HCT116 (cell line): ENCODE measurements around the gene LRRC70. TPM values are rescaled to one million over a fixed set of nuclear protein-coding genes. Genes with fewer than 3 reads are reported as not detected.

Experiments used
- ATAC-seq: fragments of 200-7000 bp; cut with Tn5 transposase; 2 replicates; pipeline ENCODE4 v1.9.1; 2020; ENCODE audit warnings: mild to moderate bottlenecking, moderate library complexity
- BruUV-seq: library from RNA; stranded (reverse); fragments of 400-500 nt; replicated peaks from 2 replicates; lab custom pipeline; 2021; lab: Mats Ljungman, UMichigan
- CTCF ChIA-PET: fragments of 300-600 bp; sonication (Branson Sonifier 250); formaldehyde crosslinking; loops from one replicate; lab custom pipeline; 2021; ENCODE audit warnings: antibody characterized with exemption; lab: Charles Lee
- POLR2A ChIA-PET: fragments of 300-600, 350-600 bp; sonication (Branson Sonifier 250); formaldehyde crosslinking; loops from one replicate; lab custom pipeline; 2021; ENCODE audit warnings: antibody characterized with exemption; lab: Charles Lee
- RAD21 ChIA-PET, 2 experiments: fragments of 300-600 bp; sonication (Branson Sonifier 250); formaldehyde crosslinking; loops; one replicate each; lab custom pipeline; 2023; ENCODE audit warnings: low total read pairs in 2 of 2; ENCODE audit not compliant: uncharacterized antibody in 2 of 2, unreplicated experiment in 2 of 2, low non-redundant PET in 1 of 2; lab: Charles Lee
- DNase-seq: peaks from one replicate; pipeline ENCODE4 v3.0.0-alpha.2; 2010; ENCODE audit warnings: low read depth, low spot score
- H2AFZ ChIP-seq: fragments of 200-600 bp; shearing (Covaris generic), sonication (generic); 2 replicates; pipeline ENCODE4 v1.6.1; 2017; ENCODE audit warnings: low read depth, mixed run types, mixed read lengths, antibody characterized with exemption, low read length; ENCODE audit not compliant: poor library complexity, severe bottlenecking
- H3K27ac ChIP-seq: 2 replicates; pipeline ENCODE4 v1.5.1; 2012; ENCODE audit warnings: low read depth, low read length
- H3K27me3 ChIP-seq: fragments of 200-600 bp; sonication (generic); 2 replicates; pipeline ENCODE4 v1.6.1; 2016; ENCODE audit warnings: mixed run types, low read length, mixed read lengths; ENCODE audit not compliant: insufficient read depth
- H3K36me3 ChIP-seq, 2 experiments: fragments of 200-500 bp in 1 of 2; fragments of 200-600 bp in 1 of 2; sonication (Bioruptor generic) in 1 of 2; sonication (generic) in 1 of 2; 2 replicates each; pipeline versions ENCODE4 v1.5.1 to v1.6.1; 2014 to 2016; ENCODE audit warnings: low read length in 2 of 2, inconsistent platforms in 1 of 2, mixed read lengths in 1 of 2, mixed run types in 1 of 2; ENCODE audit not compliant: insufficient read depth in 2 of 2, control insufficient read depth in 1 of 2
- H3K4me1 ChIP-seq, 2 experiments: fragments of 200-600 bp in 1 of 2; sonication (generic) in 1 of 2; 2 replicates each; pipeline versions ENCODE4 v1.5.1 to v1.6.1; 2012 to 2017; ENCODE audit warnings: low read length in 2 of 2, inconsistent platforms in 1 of 2, mild to moderate bottlenecking in 1 of 2, mixed read lengths in 1 of 2, mixed run types in 1 of 2, moderate library complexity in 1 of 2; ENCODE audit not compliant: insufficient read depth in 2 of 2, control insufficient read depth in 1 of 2
- H3K4me2 ChIP-seq: fragments of 200-600 bp; sonication (generic); 2 replicates; pipeline ENCODE4 v1.6.1; 2017; ENCODE audit warnings: mixed run types, low read length, mixed read lengths
- H3K4me3 ChIP-seq, 2 experiments: fragments of 200-600 bp in 1 of 2; sonication (generic) in 1 of 2; replicated peaks in 1 of 2; 2 replicates each; pipeline ENCODE4 v1.5.1; 2011 to 2016; ENCODE audit warnings: low read length in 2 of 2, control low read depth in 1 of 2, low read depth in 1 of 2, mild to moderate bottlenecking in 1 of 2, mixed read lengths in 1 of 2, mixed run types in 1 of 2
- H3K79me2 ChIP-seq: fragments of 200-600 bp; sonication (generic); 2 replicates; pipeline ENCODE4 v1.6.1; 2017; ENCODE audit warnings: mild to moderate bottlenecking, mixed run types, low read length, moderate library complexity, mixed read lengths; ENCODE audit not compliant: insufficient read depth
- H3K9ac ChIP-seq: fragments of 200-600 bp; sonication (generic); 2 replicates; pipeline ENCODE4 v1.6.1; 2016; ENCODE audit warnings: low read length, mixed read lengths
- H3K9me2 ChIP-seq: fragments of 200-600 bp; sonication (generic), shearing (Covaris generic); 2 replicates; pipeline ENCODE4 v1.6.1; 2017; ENCODE audit warnings: mixed run types, mild to moderate bottlenecking, moderate library complexity; ENCODE audit not compliant: insufficient read depth
- H3K9me3 ChIP-seq, 2 experiments: fragments of 200-500 bp in 1 of 2; fragments of 200-600 bp in 1 of 2; sonication (Bioruptor generic) in 1 of 2; sonication (generic) in 1 of 2; 2 replicates each; pipeline ENCODE4 v1.6.1; 2014 to 2017; ENCODE audit warnings: low read length in 2 of 2, mixed read lengths in 2 of 2, inconsistent platforms in 1 of 2, low read depth in 1 of 2, mild to moderate bottlenecking in 1 of 2, mixed run types in 1 of 2, moderate library complexity in 1 of 2; ENCODE audit not compliant: control insufficient read depth in 1 of 2, insufficient read depth in 1 of 2
- H4K20me1 ChIP-seq: fragments of 200-600 bp; sonication (generic), shearing (Covaris generic); 2 replicates; pipeline ENCODE4 v1.6.1; 2017; ENCODE audit warnings: mixed run types, mild to moderate bottlenecking, moderate library complexity; ENCODE audit not compliant: insufficient read depth
- ATF3 ChIP-seq: IDR thresholded peaks from 2 replicates; pipeline ENCODE4 v1.6.1; 2012
- CBX3 ChIP-seq: IDR thresholded peaks from 2 replicates; pipeline ENCODE4 v1.6.1; 2012; ENCODE audit warnings: low read depth
- CEBPB ChIP-seq: IDR thresholded peaks from 2 replicates; pipeline ENCODE4 v1.6.1; 2012; ENCODE audit warnings: low read depth
- EZH2 ChIP-seq: fragments of 200-600 bp; sonication (generic); IDR thresholded peaks from 2 replicates; pipeline ENCODE4 v1.6.1; 2017; ENCODE audit warnings: antibody characterized with exemption, mixed run types
- EZH2phosphoT487 ChIP-seq: fragments of 200-600 bp; IDR thresholded peaks from 2 replicates; pipeline ENCODE4 v1.6.1; 2018; ENCODE audit warnings: antibody characterized with exemption, borderline replicate concordance
- FOSL1 ChIP-seq: IDR thresholded peaks from 2 replicates; pipeline ENCODE4 v1.6.1; 2012; ENCODE audit warnings: low read depth
- JUND ChIP-seq: IDR thresholded peaks from 2 replicates; pipeline ENCODE4 v1.6.1; 2012
- MAX ChIP-seq: IDR thresholded peaks from 2 replicates; pipeline ENCODE4 v1.6.1; 2012
- RAD21 ChIP-seq: IDR thresholded peaks from 2 replicates; pipeline ENCODE4 v1.6.1; 2012; ENCODE audit warnings: low read depth, mild to moderate bottlenecking
- intact Hi-C: fragments of 100-400 bp; cut with micrococcal nuclease; formaldehyde crosslinking; loops from 2 replicates; pipeline ENCODE4 v1.10.0; 2022
- total RNA-seq: library from RNA; stranded (reverse); gene quantifications from one replicate; pipeline ENCODE4 v1.2.1, GENCODE V29; 2021; ENCODE audit not compliant: unreplicated experiment

Gene LRRC70
- total RNA-seq, 1 experiment from 2014 or later = 0.37 TPM

- no peak overlapping the region for H3K27ac ChIP-seq
- ATAC-seq (no peak), DNase-seq (no peak)
- no peak overlapping the region for H3K4me3 ChIP-seq
- H2AFZ ChIP-seq = no peak overlapping the region
- no peak for TF ChIP-seq JUND
- no peak for TF ChIP-seq CEBPB
- TF ChIP-seq EZH2 = no peak
- no peak for TF ChIP-seq EZH2phosphoT487
- TF ChIP-seq FOSL1 = no peak
- no peak for TF ChIP-seq CBX3
- no peak for TF ChIP-seq MAX
- no peak for TF ChIP-seq RAD21
- TF ChIP-seq ATF3 = no peak
- ChIA-PET CTCF (no interaction called here), POLR2A (interaction anchor here (0.6 kb wide), 1 partner anchor 70 kb away, joined by 3 read pairs; no protein-coding TSS in a partner anchor), RAD21 (no interaction called here)
- H4K20me1 ChIP-seq = no peaks in the 10 kb centered on the region
- no peaks in the 10 kb centered on the region for H3K9me3 ChIP-seq
- H3K27me3 ChIP-seq = no peaks in the 10 kb centered on the region
- H3K79me2 ChIP-seq = no peaks in the 10 kb centered on the region
- BruUV-seq = no TSS peak
- intact Hi-C loops = no loop called here
- no peaks in the 10 kb centered on the region for H3K4me1 ChIP-seq
- H3K9ac ChIP-seq = no peak overlapping the region
- H3K4me2 ChIP-seq = no peak overlapping the region
- no peaks in the 10 kb centered on the region for H3K9me2 ChIP-seq
- H3K36me3 ChIP-seq = no peaks in the 10 kb centered on the region; a peak in 1 of 4 replicates
These were observed 17.5 kb downstream of the LRRC70 start for GRCh38 chr5:62596096-62596495.

GRCh38 chr5:62596691-62597090, 18.1 kb downstream of the LRRC70 start:
- ATAC-seq = no peak
- no peak overlapping the region for H2AFZ ChIP-seq
- H3K4me2 ChIP-seq = no peak overlapping the region
- H3K79me2 ChIP-seq = no peaks in the 10 kb centered on the region; the same call in 1 of the 2 replicates
- H4K20me1 ChIP-seq = no peaks in the 10 kb centered on the region
- no peak for DNase-seq
- no peak overlapping the region for H3K4me3 ChIP-seq
- no peaks in the 10 kb centered on the region for H3K27me3 ChIP-seq
- ChIA-PET RAD21 (no interaction called here), CTCF (no interaction called here), POLR2A (interaction anchor here (0.6 kb wide), 1 partner anchor 70 kb away, joined by 3 read pairs; no protein-coding TSS in a partner anchor)
- no peak overlapping the region for H3K27ac ChIP-seq
- TF ChIP-seq CEBPB = no peak
- H3K9me2 ChIP-seq = no peaks in the 10 kb centered on the region
- H3K9ac ChIP-seq = no peak overlapping the region
- H3K4me1 ChIP-seq = no peaks in the 10 kb centered on the region
- intact Hi-C loops = no loop called here
- BruUV-seq = no TSS peak
- no peaks in the 10 kb centered on the region; a peak in 1 of 4 replicates for H3K36me3 ChIP-seq
- no peaks in the 10 kb centered on the region for H3K9me3 ChIP-seq
